Activated naive CD8-positive, alpha-beta T cell treated with anti-CD3 and anti-CD28 coated beads, Interleukin-2, amount 10 ng/mL, durations not matched to agents 7 days and 5 days (primary cell): Measurements from ENCODE around the gene CABP2. TPM values are rescaled to one million over a fixed set of nuclear protein-coding genes. Genes with fewer than 3 reads are reported as not detected.
"Not testable (repeated sequence)": the region's sequence is repeated elsewhere in the genome, so short reads cannot be mapped to it uniquely, and the experiment has no call there.

ENCODE experiments used
- ATAC-seq: fragments of 150-1000 bp; cut with Tn5 transposase; one replicate; pipeline ENCODE4 v1.10.0; 2021; ENCODE audit warnings: low read depth, moderate library complexity
- POLR2A ChIA-PET: fragments of 350-600 bp; sonication (Branson Sonifier 250); formaldehyde crosslinking; loops from one replicate; lab custom pipeline; 2021; ENCODE audit warnings: antibody characterized with exemption; lab: Charles Lee
- DNase-seq: peaks from one replicate; pipeline ENCODE4 v3.0.0; 2021
- H3K27ac Mint-ChIP-seq: one replicate; pipeline ENCODE4 v1.8.0; 2022; ENCODE audit warnings: mild to moderate bottlenecking, mixed read lengths
- H3K27me3 Mint-ChIP-seq: one replicate; pipeline ENCODE4 v1.8.0; 2022; ENCODE audit warnings: mild to moderate bottlenecking, moderate library complexity, mixed read lengths
- H3K36me3 Mint-ChIP-seq: one replicate; pipeline ENCODE4 v1.8.0; 2021; ENCODE audit warnings: mild to moderate bottlenecking, mixed read lengths
- H3K4me1 Mint-ChIP-seq: one replicate; pipeline ENCODE4 v1.8.0; 2021; ENCODE audit warnings: mixed read lengths
- H3K4me3 Mint-ChIP-seq: one replicate; pipeline ENCODE4 v1.8.0; 2022; ENCODE audit warnings: mild to moderate bottlenecking, moderate library complexity, mixed read lengths
- H3K9me3 Mint-ChIP-seq: one replicate; pipeline ENCODE4 v1.8.0; 2021; ENCODE audit warnings: mixed read lengths
- total RNA-seq, 2 experiments: library from RNA; stranded (reverse); gene quantifications; one replicate each; pipeline ENCODE4 v1.2.3, GENCODE V29; 2021

CABP2 gene
- total RNA-seq, 2 experiments from 2014 or later = not detected

- POLR2A ChIA-PET = no interaction called here
Observed at GRCh38 chr11:67530282-67530592, 7.0 kb upstream of the CABP2 start.

GRCh38 chr11:67528376-67528775 is 5.1 kb upstream of the CABP2 start:
- Mint-ChIP-seq H3K27ac (no peak overlapping the region), H3K4me1 (no peaks in the 10 kb centered on the region), H3K36me3 (no peaks in the 10 kb centered on the region), H3K4me3 (no peak overlapping the region), H3K27me3 (no peaks in the 10 kb centered on the region), H3K9me3 (peaks cover 2% of the 10 kb centered on the region)
- ATAC-seq = no peak
- POLR2A ChIA-PET = no interaction called here
- no peak for DNase-seq

More at GRCh38 chr11:67530282-67530592, 7.0 kb upstream of the CABP2 start:
- H3K27me3 Mint-ChIP-seq = no peaks in the 10 kb centered on the region
- no peak for ATAC-seq
- H3K9me3 Mint-ChIP-seq = peaks cover 6% of the 10 kb centered on the region
- no peak overlapping the region for H3K27ac Mint-ChIP-seq
- H3K4me1 Mint-ChIP-seq = no peaks in the 10 kb centered on the region
- H3K36me3 Mint-ChIP-seq = no peaks in the 10 kb centered on the region
- no peak overlapping the region for H3K4me3 Mint-ChIP-seq
- DNase-seq = no peak

DNA sequence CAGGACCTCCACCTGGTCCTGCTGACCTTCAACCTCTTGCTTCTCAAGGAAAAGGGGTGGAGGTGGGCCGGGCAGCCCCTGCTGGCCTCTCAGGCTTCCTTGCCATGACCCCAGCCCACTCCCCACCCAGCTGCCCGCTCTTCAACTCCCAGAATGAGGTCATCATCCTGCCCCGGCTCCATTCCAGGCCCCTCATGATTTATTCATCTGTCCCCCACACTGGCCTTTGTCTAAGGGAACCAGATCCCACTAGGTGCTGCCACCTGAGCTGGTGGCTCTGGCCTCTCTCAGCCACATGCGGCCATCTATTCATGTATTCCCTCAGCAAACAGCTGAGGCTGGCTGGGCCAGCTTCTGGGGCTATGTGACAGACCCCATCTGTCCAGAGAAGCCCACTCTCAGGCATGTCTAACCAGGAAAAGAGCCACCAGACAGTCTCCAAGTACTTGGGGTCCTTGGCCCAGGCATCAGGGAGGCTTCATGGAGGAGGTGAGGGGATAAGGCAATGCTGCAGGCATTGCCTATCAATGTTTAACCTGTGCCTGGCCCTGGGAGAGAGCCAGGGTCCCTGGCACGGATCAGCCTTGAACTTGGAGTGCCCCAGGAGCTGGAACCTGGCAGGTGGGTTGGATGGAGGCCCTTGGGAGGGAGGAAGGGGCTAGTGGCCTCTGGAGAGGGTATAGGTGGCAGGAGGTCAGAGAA is 2.2 kb upstream of the CABP2 start:
- H3K9me3 Mint-ChIP-seq = no peaks in the 10 kb centered on the region
- no peaks in the 10 kb centered on the region for H3K4me1 Mint-ChIP-seq
- no peak overlapping the region for H3K4me3 Mint-ChIP-seq
- DNase-seq = no peak
- H3K27me3 Mint-ChIP-seq = no peaks in the 10 kb centered on the region
- POLR2A ChIA-PET = no interaction called here
- H3K27ac Mint-ChIP-seq = no peak overlapping the region
- no peak for ATAC-seq
- no peaks in the 10 kb centered on the region for H3K36me3 Mint-ChIP-seq

GRCh38 chr11:67524480-67524808 is 1.2 kb upstream of the CABP2 start:
- Mint-ChIP-seq H3K9me3 (no peaks in the 10 kb centered on the region), H3K36me3 (no peaks in the 10 kb centered on the region), H3K4me3 (no peak overlapping the region), H3K27ac (peak overlapping the region; percentile 19), H3K4me1 (no peaks in the 10 kb centered on the region), H3K27me3 (no peaks in the 10 kb centered on the region)
- POLR2A ChIA-PET = no interaction called here
- DNase-seq (no peak), ATAC-seq (no peak)

GRCh38 chr11:67523556-67524479 is 572 bp upstream of the CABP2 start:
- POLR2A ChIA-PET = no interaction called here
- H3K4me3 Mint-ChIP-seq = no peak overlapping the region
- ATAC-seq = no peak
- no peaks in the 10 kb centered on the region for H3K9me3 Mint-ChIP-seq
- H3K4me1 Mint-ChIP-seq = no peaks in the 10 kb centered on the region
- H3K27ac Mint-ChIP-seq = no peak overlapping the region
- no peaks in the 10 kb centered on the region for H3K36me3 Mint-ChIP-seq
- no peak for DNase-seq
- no peaks in the 10 kb centered on the region for H3K27me3 Mint-ChIP-seq

GRCh38 chr11:67522338-67522737 is 908 bp downstream of the CABP2 start:
- Mint-ChIP-seq H3K4me1 (no peaks in the 10 kb centered on the region), H3K9me3 (no peaks in the 10 kb centered on the region), H3K4me3 (no peak overlapping the region), H3K36me3 (no peaks in the 10 kb centered on the region), H3K27ac (no peak overlapping the region), H3K27me3 (no peaks in the 10 kb centered on the region)
- POLR2A ChIA-PET = no interaction called here
- ATAC-seq = no peak
- DNase-seq = no peak

DNA sequence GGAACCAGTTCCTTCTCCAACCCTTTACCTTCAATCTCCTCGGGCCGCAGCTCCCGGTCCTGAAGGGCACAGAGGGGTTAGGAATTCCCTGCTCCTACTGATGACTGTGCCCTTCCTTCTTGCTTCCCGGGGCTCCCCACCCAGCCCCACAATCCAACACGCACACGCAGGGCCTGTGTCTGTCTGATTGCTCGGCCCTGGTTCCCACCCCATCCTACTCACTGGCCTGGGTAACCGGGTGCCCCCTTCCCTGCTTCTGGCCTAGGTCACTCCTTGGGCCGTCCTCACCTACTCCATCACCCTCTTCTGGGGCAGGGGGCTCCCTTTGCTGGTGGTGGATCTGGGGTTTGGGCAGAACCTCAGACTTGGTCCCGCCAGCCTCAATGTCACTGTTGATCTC is 1.3 kb downstream of the CABP2 start:
- no peaks in the 10 kb centered on the region for H3K36me3 Mint-ChIP-seq
- no peak for ATAC-seq
- no peak for DNase-seq
- H3K27ac Mint-ChIP-seq = no peak overlapping the region
- POLR2A ChIA-PET = no interaction called here
- H3K27me3 Mint-ChIP-seq = no peaks in the 10 kb centered on the region
- no peaks in the 10 kb centered on the region for H3K4me1 Mint-ChIP-seq
- no peak overlapping the region for H3K4me3 Mint-ChIP-seq
- no peaks in the 10 kb centered on the region for H3K9me3 Mint-ChIP-seq

GRCh38 chr11:67520856-67521824 is 2.1 kb downstream of the CABP2 start:
- H3K9me3 Mint-ChIP-seq = no peaks in the 10 kb centered on the region
- no peak overlapping the region for H3K27ac Mint-ChIP-seq
- no peaks in the 10 kb centered on the region for H3K27me3 Mint-ChIP-seq
- POLR2A ChIA-PET = no interaction called here
- no peak overlapping the region for H3K4me3 Mint-ChIP-seq
- no peaks in the 10 kb centered on the region for H3K4me1 Mint-ChIP-seq
- ATAC-seq = no peak
- DNase-seq = no peak
- H3K36me3 Mint-ChIP-seq = no peaks in the 10 kb centered on the region

DNA sequence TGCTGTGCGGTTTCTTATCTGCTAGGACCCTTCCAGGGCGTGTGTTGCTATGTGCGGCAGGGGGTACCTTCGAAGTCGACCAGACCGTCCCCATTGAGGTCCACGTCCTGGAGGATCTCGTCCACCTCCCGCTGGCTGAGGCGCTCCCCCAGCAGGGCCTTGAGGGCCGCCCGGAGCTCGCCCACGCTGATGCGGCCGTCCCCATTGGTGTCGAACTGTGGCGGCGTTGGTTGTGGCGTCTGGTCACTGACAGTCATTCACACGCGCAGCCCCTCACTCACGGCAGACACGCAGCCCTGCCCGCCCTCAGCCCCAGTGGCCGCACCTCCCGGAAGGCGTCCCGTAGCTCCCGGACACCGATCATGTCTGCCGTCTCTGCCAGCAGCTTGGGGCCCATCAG is 3.5 kb downstream of the CABP2 start:
- no peak for DNase-seq
- no peaks in the 10 kb centered on the region for H3K36me3 Mint-ChIP-seq
- peaks cover 9% of the 10 kb centered on the region for H3K27me3 Mint-ChIP-seq
- H3K9me3 Mint-ChIP-seq = no peaks in the 10 kb centered on the region
- H3K4me3 Mint-ChIP-seq = no peak overlapping the region
- no peak for ATAC-seq
- no peaks in the 10 kb centered on the region for H3K4me1 Mint-ChIP-seq
- no peak overlapping the region for H3K27ac Mint-ChIP-seq
- POLR2A ChIA-PET = no interaction called here

DNA sequence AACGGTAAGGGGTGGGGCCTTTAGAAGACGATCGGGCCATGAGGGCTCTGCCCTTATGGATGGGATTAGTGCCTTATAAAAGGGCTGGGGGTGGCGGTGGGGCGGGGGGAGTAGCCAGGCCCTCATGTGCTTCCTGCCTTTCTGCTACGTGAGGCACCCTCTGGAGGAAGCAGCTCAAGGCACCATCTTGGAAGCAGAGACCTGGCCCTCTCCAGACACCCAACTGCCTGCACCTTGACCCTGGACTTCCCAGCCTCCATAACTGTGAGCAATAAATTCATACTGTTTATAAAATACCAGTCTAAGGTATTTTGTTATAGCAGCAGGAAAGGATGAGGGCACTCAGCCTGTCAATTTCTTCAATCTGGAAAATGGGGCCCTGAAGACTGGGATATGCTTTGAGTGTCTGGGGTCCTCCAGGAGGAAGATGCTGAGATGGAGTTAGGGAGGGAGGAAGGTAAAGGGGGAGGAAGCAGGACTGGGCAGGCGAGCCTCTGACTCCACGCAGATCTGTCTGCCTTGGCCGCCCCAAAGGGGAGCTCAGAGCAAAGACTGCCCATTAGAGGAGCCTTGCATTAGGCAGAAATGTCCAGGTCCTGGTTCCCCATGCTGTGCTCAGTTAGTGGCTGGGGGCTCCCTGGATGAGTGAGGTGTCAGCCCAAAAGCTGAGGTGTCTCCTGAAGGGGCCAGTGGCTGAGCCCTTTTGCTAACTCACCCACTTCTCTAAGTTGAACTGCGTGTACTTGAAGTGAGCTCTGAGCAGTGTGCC is 5.3 kb downstream of the CABP2 start:
- H3K9me3 Mint-ChIP-seq = no peaks in the 10 kb centered on the region
- H3K4me3 Mint-ChIP-seq = no peak overlapping the region
- no peak overlapping the region for H3K27ac Mint-ChIP-seq
- peaks cover 17% of the 10 kb centered on the region for H3K27me3 Mint-ChIP-seq
- H3K4me1 Mint-ChIP-seq = no peaks in the 10 kb centered on the region
- POLR2A ChIA-PET = no interaction called here
- H3K36me3 Mint-ChIP-seq = no peaks in the 10 kb centered on the region
- ATAC-seq = no peak
- DNase-seq = no peak

- Mint-ChIP-seq H3K4me3 (no peak overlapping the region), H3K27ac (no peak overlapping the region), H3K27me3 (peaks cover 17% of the 10 kb centered on the region), H3K9me3 (no peaks in the 10 kb centered on the region), H3K4me1 (no peaks in the 10 kb centered on the region), H3K36me3 (no peaks in the 10 kb centered on the region)
- POLR2A ChIA-PET = no interaction called here
- ATAC-seq = no peak
- no peak for DNase-seq
Observed at GRCh38 chr11:67516806-67517205, 6.4 kb downstream of the CABP2 start.

- DNase-seq = no peak
- peaks cover 5% of the 10 kb centered on the region for H3K4me1 Mint-ChIP-seq
- no peaks in the 10 kb centered on the region for H3K36me3 Mint-ChIP-seq
- H3K4me3 Mint-ChIP-seq = no peak overlapping the region
- no peaks in the 10 kb centered on the region for H3K9me3 Mint-ChIP-seq
- H3K27ac Mint-ChIP-seq = no peak overlapping the region
- POLR2A ChIA-PET = no interaction called here
- H3K27me3 Mint-ChIP-seq = peaks cover 31% of the 10 kb centered on the region
- ATAC-seq = no peak
Observed at GRCh38 chr11:67514116-67514515, 9.1 kb downstream of the CABP2 start.

GRCh38 chr11:67511558-67511957 is 11.7 kb downstream of the CABP2 start:
- H3K4me1 Mint-ChIP-seq = peaks cover 15% of the 10 kb centered on the region
- H3K9me3 Mint-ChIP-seq, POLR2A ChIA-PET, H3K4me3 Mint-ChIP-seq, ATAC-seq, H3K36me3 Mint-ChIP-seq, DNase-seq, H3K27ac Mint-ChIP-seq: not testable (repeated sequence)
- peaks cover 31% of the 10 kb centered on the region for H3K27me3 Mint-ChIP-seq
